IMR-90 (cell line): Measurements from ENCODE around the gene OCSTAMP. TPM values are rescaled to one million over a fixed set of nuclear protein-coding genes. Genes with fewer than 3 reads are reported as not detected.
A peak's percentile ranks its signal among the peaks of the same experiment; 100 is the strongest.

Source experiments
- ATAC-seq: fragments of 200-7000 bp; cut with Tn5 transposase; 2 replicates; pipeline ENCODE4 v1.9.1; 2020; ENCODE audit warnings: low read depth, mild to moderate bottlenecking, moderate library complexity
- BruUV-seq: library from RNA; stranded (reverse); fragments of 400-500 nt; replicated peaks from 2 replicates; lab custom pipeline; 2021; lab: Mats Ljungman, UMichigan
- CTCF ChIA-PET: fragments of 300-600 bp; formaldehyde crosslinking; extraction: SDS; loops from one replicate; lab custom pipeline; 2021; ENCODE audit warnings: antibody characterized with exemption; lab: Yijun Ruan, JAX
- POLR2A ChIA-PET: fragments of 300-600 bp; sonication (Branson Sonifier 250); formaldehyde crosslinking; loops from one replicate; lab custom pipeline; 2022; ENCODE audit warnings: antibody characterized with exemption; ENCODE audit not compliant: unreplicated experiment; lab: Charles Lee
- DNase-seq: peaks from one replicate; pipeline ENCODE4 v3.0.0; 2013
- H2AFZ ChIP-seq: replicated peaks from 2 replicates; pipeline ENCODE3; 2013; ENCODE audit warnings: low read length, mild to moderate bottlenecking; ENCODE audit not compliant: poor library complexity
- H2AK5ac ChIP-seq: 2 replicates; pipeline ENCODE4 v1.6.1; 2013; ENCODE audit warnings: low read depth, low read length, inconsistent platforms
- H2AK9ac ChIP-seq: replicated peaks from 2 replicates; pipeline ENCODE3; 2013; ENCODE audit warnings: mild to moderate bottlenecking, low read depth, low read length, moderate library complexity; ENCODE audit not compliant: poor library complexity
- H2BK120ac ChIP-seq: 2 replicates; pipeline ENCODE4 v1.6.1; 2013; ENCODE audit warnings: low read depth, low read length, inconsistent platforms
- H2BK15ac ChIP-seq: 3 replicates; pipeline ENCODE4 v1.6.1; 2013; ENCODE audit warnings: low read depth, low read length, inconsistent platforms
- H2BK20ac ChIP-seq: 2 replicates; pipeline ENCODE4 v1.6.1; 2013; ENCODE audit warnings: low read depth, mild to moderate bottlenecking, inconsistent platforms, low read length, moderate library complexity
- H2BK5ac ChIP-seq: 2 replicates; pipeline ENCODE4 v1.6.1; 2013; ENCODE audit warnings: mild to moderate bottlenecking, low read depth, low read length, inconsistent platforms; ENCODE audit not compliant: poor library complexity, severe bottlenecking
- H3K14ac ChIP-seq: replicated peaks from 2 replicates; pipeline ENCODE4 v1.6.1; 2013; ENCODE audit warnings: low read depth, low read length, inconsistent platforms
- H3K18ac ChIP-seq: 2 replicates; pipeline ENCODE4 v1.6.1; 2013; ENCODE audit warnings: low read depth, low read length, control low read depth
- H3K23ac ChIP-seq: 2 replicates; pipeline ENCODE4 v1.6.1; 2013; ENCODE audit warnings: low read depth, low read length, inconsistent platforms
- H3K27ac ChIP-seq: 2 replicates; pipeline ENCODE4 v1.5.1; 2013; ENCODE audit warnings: mild to moderate bottlenecking, control low read depth, low read length; ENCODE audit not compliant: insufficient read depth
- H3K27me3 ChIP-seq: 2 replicates; pipeline ENCODE4 v1.6.1; 2013; ENCODE audit warnings: low read length; ENCODE audit not compliant: control insufficient read depth, insufficient read depth
- H3K36me3 ChIP-seq: 2 replicates; pipeline ENCODE4 v1.6.1; 2013; ENCODE audit warnings: low read length, mixed read lengths; ENCODE audit not compliant: control insufficient read depth, insufficient read depth
- H3K4ac ChIP-seq: 2 replicates; pipeline ENCODE4 v1.6.1; 2013; ENCODE audit warnings: low read depth, low read length, inconsistent platforms
- H3K4me1 ChIP-seq: 2 replicates; pipeline ENCODE4 v1.6.1; 2013; ENCODE audit warnings: low read length, mixed read lengths; ENCODE audit not compliant: control insufficient read depth, insufficient read depth
- H3K4me2 ChIP-seq: 2 replicates; pipeline ENCODE4 v1.6.1; 2013; ENCODE audit warnings: low read depth, mild to moderate bottlenecking, control low read depth, low read length, moderate library complexity
- H3K4me3 ChIP-seq: 2 replicates; pipeline ENCODE4 v1.5.1; 2013; ENCODE audit warnings: low read depth, mild to moderate bottlenecking, control low read depth, low read length, moderate library complexity; ENCODE audit not compliant: insufficient read depth
- H3K56ac ChIP-seq: 2 replicates; pipeline ENCODE4 v1.6.1; 2013; ENCODE audit warnings: low read length, inconsistent platforms; ENCODE audit not compliant: insufficient read depth; ENCODE audit errors: extremely low read depth
- H3K79me1 ChIP-seq, 2 experiments: 2 replicates each; pipeline ENCODE4 v1.6.1; 2013; ENCODE audit warnings: low read length in 2 of 2, inconsistent platforms in 1 of 2, low read depth in 1 of 2
- H3K9ac ChIP-seq: 2 replicates; pipeline ENCODE4 v1.6.1; 2013; ENCODE audit warnings: low read depth, low read length, control low read depth
- H3K9me1 ChIP-seq: 2 replicates; pipeline ENCODE4 v1.6.1; 2013; ENCODE audit warnings: low read length, inconsistent platforms; ENCODE audit not compliant: insufficient read depth
- H3K9me3 ChIP-seq: 2 replicates; pipeline ENCODE4 v1.6.1; 2013; ENCODE audit warnings: low read length; ENCODE audit not compliant: control insufficient read depth, insufficient read depth
- H4K20me1 ChIP-seq: 2 replicates; pipeline ENCODE4 v1.6.1; 2013; ENCODE audit warnings: low read length, inconsistent platforms; ENCODE audit not compliant: insufficient read depth
- H4K5ac ChIP-seq: 2 replicates; pipeline ENCODE4 v1.6.1; 2013; ENCODE audit warnings: mild to moderate bottlenecking, low read depth, low read length, control low read depth
- H4K8ac ChIP-seq, 2 experiments: 2 replicates each; pipeline ENCODE4 v1.6.1; 2013; ENCODE audit warnings: low read depth in 2 of 2, low read length in 2 of 2, control low read depth in 1 of 2, inconsistent platforms in 1 of 2
- H4K91ac ChIP-seq: 2 replicates; pipeline ENCODE4 v1.6.1; 2013; ENCODE audit warnings: low read depth, low read length, inconsistent platforms; ENCODE audit not compliant: insufficient read depth
- FOS ChIP-seq: fragments of 150-350 bp; IDR thresholded peaks from 2 replicates; pipeline ENCODE4 v1.6.1; 2016; ENCODE audit warnings: low read depth, low read length
- RAD21 ChIP-seq: IDR thresholded peaks from 2 replicates; pipeline ENCODE4 v1.6.1; 2012; ENCODE audit warnings: low read length, improper control_type of control experiment
- WGBS, 2 experiments: methylation state at CpG; one replicate each; pipeline versions ENCODE4 v1.1.5 to v1.1.7; 2013; ENCODE audit warnings: missing lambda C conversion rate in 2 of 2; ENCODE audit not compliant: insufficient read length in 1 of 2; ENCODE audit errors: extremely low coverage in 2 of 2; 5-methylcytosine and 5-hydroxymethylcytosine counted together
- dilution Hi-C: fragments of 300-500 bp; cut with HindIII; formaldehyde crosslinking; loops from one replicate; pipeline ENCODE4 v1.14.3; 2018; ENCODE audit warnings: low sequenced_read_pairs; ENCODE audit not compliant: unreplicated experiment
- in situ Hi-C: fragments of 300-500 bp; cut with MboI; formaldehyde crosslinking; loops from 3 replicates; pipeline ENCODE4 v1.14.3; 2019; ENCODE audit warnings: low sequenced_read_pairs, inconsistent platforms, mixed read lengths
- intact Hi-C: fragments of 100-400 bp; cut with micrococcal nuclease; formaldehyde crosslinking; loops from 2 replicates; pipeline ENCODE4 v1.10.0; 2022
- polyA plus RNA-seq, 3 experiments: library from polyadenylated mRNA; depleted of rRNA; stranded (reverse); fragments of >200 nt; gene quantifications; 2 replicates each; pipeline ENCODE4 v1.2.3, GENCODE V29; 2012; ENCODE audit warnings: low replicate concordance in 1 of 3
- total RNA-seq: library from RNA; depleted of rRNA; stranded (reverse); fragments of >200 nt; gene quantifications from 2 replicates; pipeline ENCODE4 v1.2.3, GENCODE V29; 2012
- TF ChIP-seq, protein P1 (sequence below): fragments of 150-350 bp; IDR thresholded peaks from 2 replicates; pipeline ENCODE4 v1.6.1; 2017; ENCODE audit warnings: mild to moderate bottlenecking, antibody characterized with exemption, low read length, low read depth
- TF ChIP-seq, protein P2 (sequence below): fragments of 150-350 bp; IDR thresholded peaks from 2 replicates; pipeline ENCODE4 v1.6.1; 2016; ENCODE audit warnings: low read depth, mild to moderate bottlenecking, low read length, moderate library complexity, borderline replicate concordance
- TF ChIP-seq, protein P3 (sequence below): conservative IDR thresholded peaks from 2 replicates; pipeline ENCODE4 v1.5.1; 2012; ENCODE audit warnings: mild to moderate bottlenecking, low read depth, low read length, improper control_type of control experiment

Gene OCSTAMP
- total and polyA plus RNA-seq, 2 of the 4 experiments (the other 2 are of a cell fraction), result not detected

DNA sequence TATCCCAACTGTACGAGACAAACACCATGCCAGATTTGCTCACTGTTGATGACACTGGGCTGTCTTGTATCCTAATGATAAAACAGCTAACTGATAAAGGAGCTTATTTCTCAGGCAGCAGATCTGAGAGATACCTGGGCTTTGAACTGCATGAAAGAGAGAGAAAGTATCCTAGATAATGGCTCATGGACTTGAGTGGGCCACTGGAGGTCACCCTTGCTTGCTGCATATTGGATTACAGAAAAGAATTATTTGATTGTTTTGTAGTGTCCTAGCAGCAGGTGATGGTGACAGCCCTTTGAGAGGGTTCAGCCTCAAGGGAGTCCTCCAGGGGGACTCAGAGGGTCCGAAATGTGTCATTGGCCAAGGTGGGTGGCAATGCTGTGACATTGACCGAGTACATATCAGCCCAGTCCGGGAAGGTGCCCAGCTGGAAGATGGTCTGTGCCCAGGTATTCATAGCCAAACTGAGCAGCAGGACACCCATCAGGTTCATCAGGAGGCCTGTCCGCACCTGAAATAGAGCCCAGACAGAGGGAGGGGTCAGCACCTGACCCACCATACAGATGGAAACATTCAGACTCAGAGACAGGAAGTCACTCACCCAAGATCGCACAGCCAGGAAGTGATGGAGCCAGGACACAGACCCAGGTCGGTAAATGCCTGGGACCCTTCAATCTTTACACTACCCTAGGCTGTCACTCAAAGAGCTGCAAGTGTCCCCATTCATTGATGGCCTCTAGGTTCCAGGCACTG is 9.4 kb upstream of the OCSTAMP start:
- Histone ChIP-seq H3K14ac (no peak overlapping the region), H3K27ac (no peak overlapping the region), H4K5ac (no peak overlapping the region), H2AK5ac (no peak overlapping the region), H4K91ac (no peak overlapping the region), H3K23ac (no peak overlapping the region), H2BK15ac (no peak overlapping the region), H3K9me1 (no peaks in the 10 kb centered on the region; the same call in 1 of the 2 replicates), H3K4me1 (peaks cover 3% of the 10 kb centered on the region; the same call in 1 of the 2 replicates), H2BK120ac (no peak overlapping the region), H3K36me3 (no peaks in the 10 kb centered on the region), H3K79me1 (no peaks in the 10 kb centered on the region), H3K9ac (no peak overlapping the region), H3K56ac (no peak overlapping the region), H2BK20ac (no peak overlapping the region), H2AK9ac (no peak overlapping the region), H4K8ac (no peak overlapping the region), H2BK5ac (no peak overlapping the region), H3K4ac (no peak overlapping the region), H2AFZ (no peak overlapping the region), H3K4me2 (no peak overlapping the region), H3K9me3 (no peaks in the 10 kb centered on the region), H4K20me1 (no peaks in the 10 kb centered on the region), H3K27me3 (no peaks in the 10 kb centered on the region), H3K18ac (no peak overlapping the region), H3K4me3 (no peak overlapping the region)
- 87% methylated on average over 3 of the region's 7 CpGs; no CpG with 5 or more reads in 1 of the 2 experiments for WGBS, 2 experiments
- ChIA-PET CTCF (no interaction called here), POLR2A (no interaction called here)
- DNase-seq (no peak), ATAC-seq (no peak)
- BruUV-seq, result no TSS peak
- intact Hi-C loops, result loop anchor here (5.0 kb wide), 1 partner anchor 122 kb away; no protein-coding TSS in a partner anchor
- dilution Hi-C loops, result no loop called here
- in situ Hi-C loops, result no loop called here
- TF ChIP-seq, protein P1, sequence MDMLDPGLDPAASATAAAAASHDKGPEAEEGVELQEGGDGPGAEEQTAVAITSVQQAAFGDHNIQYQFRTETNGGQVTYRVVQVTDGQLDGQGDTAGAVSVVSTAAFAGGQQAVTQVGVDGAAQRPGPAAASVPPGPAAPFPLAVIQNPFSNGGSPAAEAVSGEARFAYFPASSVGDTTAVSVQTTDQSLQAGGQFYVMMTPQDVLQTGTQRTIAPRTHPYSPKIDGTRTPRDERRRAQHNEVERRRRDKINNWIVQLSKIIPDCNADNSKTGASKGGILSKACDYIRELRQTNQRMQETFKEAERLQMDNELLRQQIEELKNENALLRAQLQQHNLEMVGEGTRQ, result no peak
- TF ChIP-seq, protein P2, sequence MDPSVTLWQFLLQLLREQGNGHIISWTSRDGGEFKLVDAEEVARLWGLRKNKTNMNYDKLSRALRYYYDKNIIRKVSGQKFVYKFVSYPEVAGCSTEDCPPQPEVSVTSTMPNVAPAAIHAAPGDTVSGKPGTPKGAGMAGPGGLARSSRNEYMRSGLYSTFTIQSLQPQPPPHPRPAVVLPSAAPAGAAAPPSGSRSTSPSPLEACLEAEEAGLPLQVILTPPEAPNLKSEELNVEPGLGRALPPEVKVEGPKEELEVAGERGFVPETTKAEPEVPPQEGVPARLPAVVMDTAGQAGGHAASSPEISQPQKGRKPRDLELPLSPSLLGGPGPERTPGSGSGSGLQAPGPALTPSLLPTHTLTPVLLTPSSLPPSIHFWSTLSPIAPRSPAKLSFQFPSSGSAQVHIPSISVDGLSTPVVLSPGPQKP, result no peak
- TF ChIP-seq, protein P3, sequence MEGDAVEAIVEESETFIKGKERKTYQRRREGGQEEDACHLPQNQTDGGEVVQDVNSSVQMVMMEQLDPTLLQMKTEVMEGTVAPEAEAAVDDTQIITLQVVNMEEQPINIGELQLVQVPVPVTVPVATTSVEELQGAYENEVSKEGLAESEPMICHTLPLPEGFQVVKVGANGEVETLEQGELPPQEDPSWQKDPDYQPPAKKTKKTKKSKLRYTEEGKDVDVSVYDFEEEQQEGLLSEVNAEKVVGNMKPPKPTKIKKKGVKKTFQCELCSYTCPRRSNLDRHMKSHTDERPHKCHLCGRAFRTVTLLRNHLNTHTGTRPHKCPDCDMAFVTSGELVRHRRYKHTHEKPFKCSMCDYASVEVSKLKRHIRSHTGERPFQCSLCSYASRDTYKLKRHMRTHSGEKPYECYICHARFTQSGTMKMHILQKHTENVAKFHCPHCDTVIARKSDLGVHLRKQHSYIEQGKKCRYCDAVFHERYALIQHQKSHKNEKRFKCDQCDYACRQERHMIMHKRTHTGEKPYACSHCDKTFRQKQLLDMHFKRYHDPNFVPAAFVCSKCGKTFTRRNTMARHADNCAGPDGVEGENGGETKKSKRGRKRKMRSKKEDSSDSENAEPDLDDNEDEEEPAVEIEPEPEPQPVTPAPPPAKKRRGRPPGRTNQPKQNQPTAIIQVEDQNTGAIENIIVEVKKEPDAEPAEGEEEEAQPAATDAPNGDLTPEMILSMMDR, result 0 out of 2 replicates have a peak, but pooled peaks have one; percentile 8
- no peak for TF ChIP-seq FOS
- TF ChIP-seq RAD21, result no peak
